ENCODE measurements around the gene NFKB2. TPM values are rescaled to one million over a fixed set of nuclear protein-coding genes. Genes with fewer than 3 reads are reported as not detected.

The NFKB2 gene
- total RNA-seq, 1 donor from 2014 or later = 89.2 TPM

- intact Hi-C loops (cut with DNase I) = no loop called here
- peak overlapping the region; percentile 89 to 97 for H3K27ac ChIP-seq
- H3K4me3 ChIP-seq = peak overlapping the region; percentile 65 to 85
- peaks cover 12 to 17% of the 10 kb centered on the region in 2 donors for H3K36me3 ChIP-seq
- H3K4me1 ChIP-seq = peaks cover 14 to 30% of the 10 kb centered on the region in 2 donors
- DNase-seq (ENCODE audit: low spot score in 2 of 2) = no peak
- TF ChIP-seq CTCF (IDR thresholded peaks at IDR 0.05) = no peak
- no peaks in the 10 kb centered on the region for H3K27me3 ChIP-seq
- no peaks in the 10 kb centered on the region for H3K9me3 ChIP-seq
These were observed 779 bp downstream of the NFKB2 start for GRCh38 chr10:102396317-102396650.

GRCh38 chr10:102396730-102397151, 1.2 kb downstream of the NFKB2 start:
- intact Hi-C loops (cut with DNase I) = no loop called here
- Histone ChIP-seq H3K27ac (peak overlapping the region; percentile 89 to 97), H3K36me3 (peaks cover 15 to 22% of the 10 kb centered on the region in 2 donors), H3K27me3 (no peaks in the 10 kb centered on the region), H3K4me1 (peaks cover 14 to 30% of the 10 kb centered on the region in 2 donors), H3K4me3 (peak overlapping the region; percentile 65 to 85), H3K9me3 (no peaks in the 10 kb centered on the region)
- no peak for DNase-seq (ENCODE audit: low spot score in 2 of 2)
- no peak for TF ChIP-seq CTCF (IDR thresholded peaks at IDR 0.05)

- H3K9me3 ChIP-seq = no peaks in the 10 kb centered on the region
- no peak for DNase-seq (ENCODE audit: low spot score in 2 of 2)
- no peaks in the 10 kb centered on the region for H3K27me3 ChIP-seq
- H3K4me3 ChIP-seq = no peak overlapping the region
- intact Hi-C loops (cut with DNase I) = no loop called here
- H3K36me3 ChIP-seq = peaks cover 18 to 30% of the 10 kb centered on the region in 2 donors
- H3K4me1 ChIP-seq = peaks cover 14 to 30% of the 10 kb centered on the region in 2 donors
- peak overlapping the region in 1 of 2 donors; percentile 97 for H3K27ac ChIP-seq
- no peak for TF ChIP-seq CTCF (IDR thresholded peaks at IDR 0.05)
These were observed 2.0 kb downstream of the NFKB2 start for GRCh38 chr10:102397222-102398171.

- H3K27ac ChIP-seq = peak overlapping the region; percentile 84 to 90
- intact Hi-C loops (cut with DNase I) = loop anchor here (1.0 kb wide), 2 partner anchors 22 to 169 kb away; partner anchors contain the start of gene FBXL15
- H3K4me3 ChIP-seq = peak overlapping the region; percentile 57 to 75
- H3K4me1 ChIP-seq = peaks cover 14 to 28% of the 10 kb centered on the region in 2 donors
- H3K9me3 ChIP-seq = no peaks in the 10 kb centered on the region
- peaks cover 18 to 37% of the 10 kb centered on the region in 2 donors for H3K36me3 ChIP-seq
- no peaks in the 10 kb centered on the region for H3K27me3 ChIP-seq
- no peak for TF ChIP-seq CTCF (IDR thresholded peaks at IDR 0.05)
- no peak for DNase-seq (ENCODE audit: low spot score in 2 of 2)
These were observed 2.9 kb downstream of the NFKB2 start for GRCh38 chr10:102398172-102399020.

- no peaks in the 10 kb centered on the region for H3K27me3 ChIP-seq
- H3K9me3 ChIP-seq = no peaks in the 10 kb centered on the region
- H3K4me1 ChIP-seq = peaks cover 14 to 24% of the 10 kb centered on the region in 2 donors
- H3K27ac ChIP-seq = peak overlapping the region; percentile 84 to 90
- H3K4me3 ChIP-seq = peak overlapping the region; percentile 57 to 75
- intact Hi-C loops (cut with DNase I) = loop anchor here (1.0 kb wide), 2 partner anchors 21 to 170 kb away; partner anchors contain the start of gene FBXL15
- peaks cover 18 to 37% of the 10 kb centered on the region in 2 donors for H3K36me3 ChIP-seq
- TF ChIP-seq CTCF (IDR thresholded peaks at IDR 0.05) = peak; percentile 97
- peak; percentile 49 to 94 for DNase-seq (ENCODE audit: low spot score in 2 of 2)
These were observed 3.9 kb downstream of the NFKB2 start for GRCh38 chr10:102399217-102400021.
